ENCODE results near the gene CRNKL1.

The CRNKL1 gene

GRCh38 chr20:20063941-20064702 lies 11.9 kb upstream of the CRNKL1 start:
- Histone ChIP-seq H3K36me3 (ENCODE audit: control insufficient read depth in 1 of 2, insufficient read depth in 2 of 2, low read length in 2 of 2) (no peaks in the 10 kb centered on the region), H3K27me3 (ENCODE audit: control insufficient read depth in 1 of 2, insufficient read depth in 2 of 2, low read length in 2 of 2) (no peaks in the 10 kb centered on the region), H3K4me3 (ENCODE audit: low read depth in 1 of 2, low read length in 2 of 2) (no peak overlapping the region), H3K27ac (ENCODE audit: low read depth, low read length) (no peak overlapping the region), H3K9ac (ENCODE audit: low read depth in 1 of 2, low read length in 2 of 2) (no peak overlapping the region), H3K9me3 (ENCODE audit: control insufficient read depth in 1 of 2, low read length in 2 of 2) (no peaks in the 10 kb centered on the region), H3K4me1 (ENCODE audit: control insufficient read depth in 1 of 2, insufficient read depth in 2 of 2, low read length in 2 of 2) (no peaks in the 10 kb centered on the region)

- Histone ChIP-seq H3K4me1 (ENCODE audit: control insufficient read depth in 1 of 2, insufficient read depth in 2 of 2, low read length in 2 of 2) (no peaks in the 10 kb centered on the region), H3K27ac (ENCODE audit: low read depth, low read length) (no peak overlapping the region), H3K9ac (ENCODE audit: low read depth in 1 of 2, low read length in 2 of 2) (no peak overlapping the region), H3K4me3 (ENCODE audit: low read depth in 1 of 2, low read length in 2 of 2) (no peak overlapping the region), H3K9me3 (ENCODE audit: control insufficient read depth in 1 of 2, low read length in 2 of 2) (no peaks in the 10 kb centered on the region), H3K27me3 (ENCODE audit: control insufficient read depth in 1 of 2, insufficient read depth in 2 of 2, low read length in 2 of 2) (peaks cover 0 to 4% of the 10 kb centered on the region in 2 donors), H3K36me3 (ENCODE audit: control insufficient read depth in 1 of 2, insufficient read depth in 2 of 2, low read length in 2 of 2) (no peaks in the 10 kb centered on the region)
Observed at GRCh38 chr20:20060234-20060998, 8.2 kb upstream of the CRNKL1 start.

GRCh38 chr20:20051767-20052073 lies 546 bp downstream of the CRNKL1 start:
- peak overlapping the region; percentile 92 to 93 for H3K9ac ChIP-seq (ENCODE audit: low read depth in 1 of 2, low read length in 2 of 2)
- peaks cover 9 to 11% of the 10 kb centered on the region in 2 donors for H3K4me1 ChIP-seq (ENCODE audit: control insufficient read depth in 1 of 2, insufficient read depth in 2 of 2, low read length in 2 of 2)
- peak overlapping the region; percentile 98 to 100 for H3K4me3 ChIP-seq (ENCODE audit: low read depth in 1 of 2, low read length in 2 of 2)
- peak overlapping the region; percentile 84 for H3K27ac ChIP-seq (ENCODE audit: low read depth, low read length)
- peaks cover 0 to 4% of the 10 kb centered on the region in 2 donors for H3K27me3 ChIP-seq (ENCODE audit: control insufficient read depth in 1 of 2, insufficient read depth in 2 of 2, low read length in 2 of 2)
- no peaks in the 10 kb centered on the region for H3K9me3 ChIP-seq (ENCODE audit: control insufficient read depth in 1 of 2, low read length in 2 of 2)
- H3K36me3 ChIP-seq (ENCODE audit: control insufficient read depth in 1 of 2, insufficient read depth in 2 of 2, low read length in 2 of 2) = peaks cover 22 to 36% of the 10 kb centered on the region in 2 donors

GRCh38 chr20:20039752-20040387 lies 12.4 kb downstream of the CRNKL1 start:
- H3K9me3 ChIP-seq (ENCODE audit: control insufficient read depth in 1 of 2, low read length in 2 of 2) = no peaks in the 10 kb centered on the region
- H3K4me1 ChIP-seq (ENCODE audit: control insufficient read depth in 1 of 2, insufficient read depth in 2 of 2, low read length in 2 of 2) = no peaks in the 10 kb centered on the region
- H3K27me3 ChIP-seq (ENCODE audit: control insufficient read depth in 1 of 2, insufficient read depth in 2 of 2, low read length in 2 of 2) = no peaks in the 10 kb centered on the region
- H3K36me3 ChIP-seq (ENCODE audit: control insufficient read depth in 1 of 2, insufficient read depth in 2 of 2, low read length in 2 of 2) = peaks cover 72 to 100% of the 10 kb centered on the region in 2 donors
- H3K9ac ChIP-seq (ENCODE audit: low read depth in 1 of 2, low read length in 2 of 2) = no peak overlapping the region
- no peak overlapping the region for H3K27ac ChIP-seq (ENCODE audit: low read depth, low read length)
- no peak overlapping the region for H3K4me3 ChIP-seq (ENCODE audit: low read depth in 1 of 2, low read length in 2 of 2)

- H3K4me1 ChIP-seq (ENCODE audit: control insufficient read depth in 1 of 2, insufficient read depth in 2 of 2, low read length in 2 of 2) = no peaks in the 10 kb centered on the region
- no peak overlapping the region for H3K4me3 ChIP-seq (ENCODE audit: low read depth in 1 of 2, low read length in 2 of 2)
- no peak overlapping the region for H3K9ac ChIP-seq (ENCODE audit: low read depth in 1 of 2, low read length in 2 of 2)
- H3K36me3 ChIP-seq (ENCODE audit: control insufficient read depth in 1 of 2, insufficient read depth in 2 of 2, low read length in 2 of 2) = peaks cover 70 to 93% of the 10 kb centered on the region in 2 donors
- no peaks in the 10 kb centered on the region for H3K9me3 ChIP-seq (ENCODE audit: control insufficient read depth in 1 of 2, low read length in 2 of 2)
- H3K27me3 ChIP-seq (ENCODE audit: control insufficient read depth in 1 of 2, insufficient read depth in 2 of 2, low read length in 2 of 2) = no peaks in the 10 kb centered on the region
- H3K27ac ChIP-seq (ENCODE audit: low read depth, low read length) = no peak overlapping the region
Observed at GRCh38 chr20:20038586-20038985, 13.7 kb downstream of the CRNKL1 start.

- Histone ChIP-seq H3K9ac (ENCODE audit: low read depth in 1 of 2, low read length in 2 of 2) (no peak overlapping the region), H3K27me3 (ENCODE audit: control insufficient read depth in 1 of 2, insufficient read depth in 2 of 2, low read length in 2 of 2) (no peaks in the 10 kb centered on the region), H3K36me3 (ENCODE audit: control insufficient read depth in 1 of 2, insufficient read depth in 2 of 2, low read length in 2 of 2) (peaks cover 71 to 90% of the 10 kb centered on the region in 2 donors), H3K27ac (ENCODE audit: low read depth, low read length) (no peak overlapping the region), H3K4me1 (ENCODE audit: control insufficient read depth in 1 of 2, insufficient read depth in 2 of 2, low read length in 2 of 2) (no peaks in the 10 kb centered on the region), H3K9me3 (ENCODE audit: control insufficient read depth in 1 of 2, low read length in 2 of 2) (no peaks in the 10 kb centered on the region), H3K4me3 (ENCODE audit: low read depth in 1 of 2, low read length in 2 of 2) (no peak overlapping the region)
Observed at GRCh38 chr20:20037960-20038359, 14.3 kb downstream of the CRNKL1 start.

- no peak overlapping the region for H3K4me3 ChIP-seq (ENCODE audit: low read depth in 1 of 2, low read length in 2 of 2)
- no peaks in the 10 kb centered on the region for H3K9me3 ChIP-seq (ENCODE audit: control insufficient read depth in 1 of 2, low read length in 2 of 2)
- no peaks in the 10 kb centered on the region for H3K4me1 ChIP-seq (ENCODE audit: control insufficient read depth in 1 of 2, insufficient read depth in 2 of 2, low read length in 2 of 2)
- H3K9ac ChIP-seq (ENCODE audit: low read depth in 1 of 2, low read length in 2 of 2) = no peak overlapping the region
- no peak overlapping the region for H3K27ac ChIP-seq (ENCODE audit: low read depth, low read length)
- H3K27me3 ChIP-seq (ENCODE audit: control insufficient read depth in 1 of 2, insufficient read depth in 2 of 2, low read length in 2 of 2) = no peaks in the 10 kb centered on the region
- H3K36me3 ChIP-seq (ENCODE audit: control insufficient read depth in 1 of 2, insufficient read depth in 2 of 2, low read length in 2 of 2) = peaks cover 66 to 85% of the 10 kb centered on the region in 2 donors
Observed at GRCh38 chr20:20036756-20037155, 15.5 kb downstream of the CRNKL1 start.

- H3K27ac ChIP-seq (ENCODE audit: low read depth, low read length) = no peak overlapping the region
- H3K27me3 ChIP-seq (ENCODE audit: control insufficient read depth in 1 of 2, insufficient read depth in 2 of 2, low read length in 2 of 2) = no peaks in the 10 kb centered on the region
- H3K4me1 ChIP-seq (ENCODE audit: control insufficient read depth in 1 of 2, insufficient read depth in 2 of 2, low read length in 2 of 2) = no peaks in the 10 kb centered on the region
- H3K9me3 ChIP-seq (ENCODE audit: control insufficient read depth in 1 of 2, low read length in 2 of 2) = no peaks in the 10 kb centered on the region
- no peak overlapping the region for H3K4me3 ChIP-seq (ENCODE audit: low read depth in 1 of 2, low read length in 2 of 2)
- peaks cover 48 to 69% of the 10 kb centered on the region in 2 donors for H3K36me3 ChIP-seq (ENCODE audit: control insufficient read depth in 1 of 2, insufficient read depth in 2 of 2, low read length in 2 of 2)
- H3K9ac ChIP-seq (ENCODE audit: low read depth in 1 of 2, low read length in 2 of 2) = no peak overlapping the region
Observed at GRCh38 chr20:20034486-20034885, 17.8 kb downstream of the CRNKL1 start.

GRCh38 chr20:20031790-20032189 lies 20.5 kb downstream of the CRNKL1 start:
- no peak overlapping the region for H3K9ac ChIP-seq (ENCODE audit: low read depth in 1 of 2, low read length in 2 of 2)
- no peaks in the 10 kb centered on the region for H3K9me3 ChIP-seq (ENCODE audit: control insufficient read depth in 1 of 2, low read length in 2 of 2)
- H3K27me3 ChIP-seq (ENCODE audit: control insufficient read depth in 1 of 2, insufficient read depth in 2 of 2, low read length in 2 of 2) = no peaks in the 10 kb centered on the region
- H3K4me1 ChIP-seq (ENCODE audit: control insufficient read depth in 1 of 2, insufficient read depth in 2 of 2, low read length in 2 of 2) = no peaks in the 10 kb centered on the region
- H3K4me3 ChIP-seq (ENCODE audit: low read depth in 1 of 2, low read length in 2 of 2) = no peak overlapping the region
- H3K27ac ChIP-seq (ENCODE audit: low read depth, low read length) = no peak overlapping the region
- peaks cover 28 to 48% of the 10 kb centered on the region in 2 donors for H3K36me3 ChIP-seq (ENCODE audit: control insufficient read depth in 1 of 2, insufficient read depth in 2 of 2, low read length in 2 of 2)

- Histone ChIP-seq H3K9me3 (ENCODE audit: control insufficient read depth in 1 of 2, low read length in 2 of 2) (no peaks in the 10 kb centered on the region), H3K4me1 (ENCODE audit: control insufficient read depth in 1 of 2, insufficient read depth in 2 of 2, low read length in 2 of 2) (peaks cover 0 to 5% of the 10 kb centered on the region in 2 donors), H3K4me3 (ENCODE audit: low read depth in 1 of 2, low read length in 2 of 2) (no peak overlapping the region), H3K36me3 (ENCODE audit: control insufficient read depth in 1 of 2, insufficient read depth in 2 of 2, low read length in 2 of 2) (peaks cover 10 to 42% of the 10 kb centered on the region in 2 donors), H3K27ac (ENCODE audit: low read depth, low read length) (no peak overlapping the region), H3K27me3 (ENCODE audit: control insufficient read depth in 1 of 2, insufficient read depth in 2 of 2, low read length in 2 of 2) (no peaks in the 10 kb centered on the region), H3K9ac (ENCODE audit: low read depth in 1 of 2, low read length in 2 of 2) (no peak overlapping the region)
Observed at GRCh38 chr20:20027284-20027683, 25.0 kb downstream of the CRNKL1 start.

Measured in duodenal mucosa (tissue), 2 donors.